Neural progenitor cell (in vitro differentiated cells): Measurements from ENCODE around the gene ATG9A. TPM values are rescaled to one million over a fixed set of nuclear protein-coding genes. Genes with fewer than 3 reads are reported as not detected.

Experiments
- DNase-seq: peaks from one replicate; pipeline ENCODE4 v3.0.0-alpha.2; 2016; ENCODE audit warnings: low spot score
- H2AFZ ChIP-seq: fragments of 200-600 bp; sonication (generic); replicated peaks from 2 replicates; pipeline ENCODE4 v1.6.1; 2016; ENCODE audit warnings: antibody characterized with exemption
- H3F3A ChIP-seq: fragments of 200-600 bp; sonication (generic); 2 replicates; pipeline ENCODE4 v1.6.1; 2016; ENCODE audit warnings: antibody characterized with exemption, low read depth
- H3K27ac ChIP-seq: fragments of 200-600 bp; sonication (generic); 2 replicates; pipeline ENCODE4 v1.5.1; 2016; ENCODE audit warnings: mild to moderate bottlenecking
- H3K27me3 ChIP-seq: fragments of 200-600 bp; sonication (generic); 2 replicates; pipeline ENCODE4 v1.6.1; 2016; ENCODE audit warnings: mild to moderate bottlenecking, moderate library complexity
- H3K36me3 ChIP-seq: fragments of 200-600 bp; sonication (generic); 2 replicates; pipeline ENCODE4 v1.5.1; 2016
- H3K4me1 ChIP-seq: fragments of 200-600 bp; sonication (generic); 2 replicates; pipeline ENCODE4 v1.6.1; 2016; ENCODE audit warnings: mixed run types
- H3K4me2 ChIP-seq: fragments of 200-600 bp; sonication (generic); 2 replicates; pipeline ENCODE4 v1.6.1; 2016
- H3K4me3 ChIP-seq: fragments of 200-600 bp; sonication (generic); 2 replicates; pipeline ENCODE4 v1.5.1; 2016
- H3K79me2 ChIP-seq: fragments of 200-600 bp; sonication (generic); 2 replicates; pipeline ENCODE4 v1.6.1; 2016; ENCODE audit warnings: low read depth
- H3K9ac ChIP-seq: fragments of 200-600 bp; sonication (generic); 2 replicates; pipeline ENCODE4 v1.6.1; 2016
- H3K9me3 ChIP-seq: fragments of 200-600 bp; sonication (generic); 2 replicates; pipeline ENCODE4 v1.5.1; 2016; ENCODE audit warnings: low read depth
- H4K20me1 ChIP-seq: fragments of 200-600 bp; sonication (generic); 2 replicates; pipeline ENCODE4 v1.6.1; 2016; ENCODE audit warnings: low read depth
- H3K27ac Mint-ChIP-seq: 3 replicates; pipeline ENCODE4 v1.8.0; 2021; ENCODE audit warnings: mixed read lengths
- H3K27me3 Mint-ChIP-seq: 2 replicates; pipeline ENCODE4 v1.8.0; 2022; ENCODE audit warnings: low read depth, mild to moderate bottlenecking, inconsistent platforms, moderate library complexity, mixed read lengths; ENCODE audit not compliant: insufficient read depth
- H3K36me3 Mint-ChIP-seq: 3 replicates; pipeline ENCODE4 v1.8.0; 2021; ENCODE audit warnings: mixed read lengths
- H3K4me1 Mint-ChIP-seq: 3 replicates; pipeline ENCODE4 v1.8.0; 2021; ENCODE audit warnings: mixed read lengths
- H3K4me3 Mint-ChIP-seq: 3 replicates; pipeline ENCODE4 v1.8.0; 2021; ENCODE audit warnings: mild to moderate bottlenecking, moderate library complexity, mixed read lengths
- H3K9me3 Mint-ChIP-seq: 3 replicates; pipeline ENCODE4 v1.8.0; 2020; ENCODE audit warnings: mixed read lengths
- CTCF ChIP-seq: fragments of 200-600 bp; sonication (generic); IDR thresholded peaks from 2 replicates; pipeline ENCODE4 v1.5.1; 2017; ENCODE audit warnings: antibody characterized with exemption, mild to moderate bottlenecking
- EZH2 ChIP-seq: fragments of 200-600 bp; sonication (generic); IDR thresholded peaks from 2 replicates; pipeline ENCODE4 v1.6.1; 2017; ENCODE audit warnings: antibody characterized with exemption, mild to moderate bottlenecking, moderate library complexity
- EZH2phosphoT487 ChIP-seq: fragments of 200-600 bp; sonication (generic); IDR thresholded peaks from 2 replicates; pipeline ENCODE4 v1.6.1; 2017; ENCODE audit warnings: antibody characterized with exemption
- total RNA-seq: library from RNA; depleted of rRNA; stranded (reverse); fragments of >200 nt; gene quantifications from 2 replicates; pipeline ENCODE4 v1.2.3, GENCODE V29; 2015; ENCODE audit warnings: low replicate concordance

Gene ATG9A
- total RNA-seq, 1 donor from 2014 or later: 32.7 TPM

DNA sequence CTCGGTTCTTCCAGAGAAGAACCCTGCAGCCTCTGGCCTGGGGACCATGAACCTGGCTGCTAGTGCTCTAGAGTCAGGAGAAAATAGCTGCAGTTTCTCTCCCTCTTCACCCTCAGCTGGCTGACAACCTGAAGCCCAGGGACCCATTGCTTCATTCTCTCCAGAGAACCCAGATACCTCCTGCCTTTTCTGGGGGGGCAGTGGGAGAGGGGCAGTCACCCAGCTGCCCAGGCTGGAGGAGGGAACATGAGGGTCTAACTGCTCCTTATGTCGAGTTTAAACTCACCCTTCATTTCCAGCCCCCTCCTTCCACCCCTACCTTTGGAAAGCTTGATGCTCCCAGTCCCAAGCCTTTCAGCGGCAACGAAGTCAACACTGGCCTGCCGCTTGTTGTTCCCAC is 30.5 kb downstream of the ATG9A start:
- Histone ChIP-seq H4K20me1 (no peaks in the 10 kb centered on the region), H3K27ac (no peak overlapping the region), H3K4me1 (no peaks in the 10 kb centered on the region), H3K27me3 (no peaks in the 10 kb centered on the region), H3K36me3 (no peaks in the 10 kb centered on the region), H3F3A (peaks cover 3% of the 10 kb centered on the region), H3K9me3 (no peaks in the 10 kb centered on the region), H2AFZ (no peak overlapping the region), H3K79me2 (no peaks in the 10 kb centered on the region), H3K9ac (no peak overlapping the region), H3K4me2 (no peak overlapping the region), H3K4me3 (no peak overlapping the region)
- no peaks in the 10 kb centered on the region for H3K36me3 Mint-ChIP-seq
- H3K4me3 Mint-ChIP-seq: no peak overlapping the region
- H3K4me1 Mint-ChIP-seq: peaks cover 14% of the 10 kb centered on the region
- no peak overlapping the region for H3K27ac Mint-ChIP-seq
- TF ChIP-seq EZH2 (no peak), EZH2phosphoT487 (no peak), CTCF (no peak)
- H3K27me3 Mint-ChIP-seq: peaks cover 2% of the 10 kb centered on the region
- peaks cover 12% of the 10 kb centered on the region for H3K9me3 Mint-ChIP-seq
- DNase-seq: no peak

- H3K79me2 ChIP-seq: no peaks in the 10 kb centered on the region
- H2AFZ ChIP-seq: no peak overlapping the region
- no peak overlapping the region for H3K9ac ChIP-seq
- DNase-seq: no peak
- Mint-ChIP-seq H3K9me3 (peaks cover 8% of the 10 kb centered on the region), H3K4me3 (no peak overlapping the region), H3K4me1 (peaks cover 14% of the 10 kb centered on the region), H3K36me3 (no peaks in the 10 kb centered on the region), H3K27me3 (no peaks in the 10 kb centered on the region), H3K27ac (peak overlapping the region; percentile 11)
- H3K27ac ChIP-seq: no peak overlapping the region
- H3K27me3 ChIP-seq: no peaks in the 10 kb centered on the region
- H3K36me3 ChIP-seq: no peaks in the 10 kb centered on the region
- no peak overlapping the region for H3K4me3 ChIP-seq
- no peaks in the 10 kb centered on the region for H3K4me1 ChIP-seq
- H3K4me2 ChIP-seq: no peak overlapping the region
- no peak for TF ChIP-seq EZH2
- no peak for TF ChIP-seq EZH2phosphoT487
- no peak for TF ChIP-seq CTCF
- no peaks in the 10 kb centered on the region for H4K20me1 ChIP-seq
- no peaks in the 10 kb centered on the region for H3F3A ChIP-seq
- H3K9me3 ChIP-seq: no peaks in the 10 kb centered on the region
Measured at GRCh38 chr2:219197388-219197787, 32.0 kb downstream of the ATG9A start.

DNA sequence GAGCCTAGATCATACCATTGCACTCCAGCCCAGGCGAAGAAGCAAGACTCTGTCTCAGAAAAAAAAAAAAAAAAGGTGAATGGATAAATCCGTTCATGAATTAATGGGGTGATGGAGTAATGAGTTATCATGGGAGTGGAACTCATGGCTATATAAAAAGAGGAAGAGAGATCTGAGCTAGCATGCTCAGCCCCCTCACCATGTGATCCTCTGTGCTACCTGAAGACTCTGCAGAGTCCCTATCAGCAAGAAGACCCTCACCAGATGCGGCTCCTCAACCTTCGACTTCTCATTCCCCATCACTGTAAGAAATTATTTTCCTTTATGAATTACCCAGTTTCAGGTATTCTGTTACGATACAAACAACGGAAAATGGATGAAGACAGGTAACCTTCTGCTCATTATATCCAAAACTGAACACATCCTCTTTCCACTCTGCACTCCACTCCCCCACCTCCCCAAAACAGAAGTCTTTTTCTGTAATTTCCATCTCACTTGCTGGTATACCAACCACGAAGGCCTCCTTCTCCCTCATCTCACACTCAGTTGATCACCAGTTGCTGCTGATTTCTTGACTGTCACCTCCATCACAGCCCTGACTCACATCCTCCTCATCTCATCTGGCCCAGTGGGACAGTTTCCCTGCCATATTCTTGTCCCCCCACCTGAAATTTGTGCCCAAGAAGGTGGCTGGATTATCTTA is 42.5 kb downstream of the ATG9A start:
- Mint-ChIP-seq H3K4me1 (no peaks in the 10 kb centered on the region), H3K27ac (no peak overlapping the region), H3K4me3 (no peak overlapping the region), H3K27me3 (peaks cover 6% of the 10 kb centered on the region), H3K9me3 (no peaks in the 10 kb centered on the region), H3K36me3 (peaks cover 6% of the 10 kb centered on the region)
- Histone ChIP-seq H3K79me2 (no peaks in the 10 kb centered on the region), H4K20me1 (no peaks in the 10 kb centered on the region), H3K27me3 (no peaks in the 10 kb centered on the region), H3K9ac (no peak overlapping the region), H3K9me3 (no peaks in the 10 kb centered on the region), H3K4me1 (no peaks in the 10 kb centered on the region), H3K4me2 (no peak overlapping the region), H2AFZ (no peak overlapping the region), H3F3A (peaks cover 5% of the 10 kb centered on the region), H3K36me3 (no peaks in the 10 kb centered on the region), H3K4me3 (no peak overlapping the region), H3K27ac (no peak overlapping the region)
- no peak for DNase-seq
- no peak for TF ChIP-seq EZH2
- TF ChIP-seq EZH2phosphoT487: no peak
- no peak for TF ChIP-seq CTCF
